GM10266 (cell line): ENCODE measurements around the gene NR1H2.

Experiments used
- DNase-seq: peaks from one replicate; pipeline ENCODE4 v3.0.0; 2012; ENCODE audit errors: extremely low spot score
- TF ChIP-seq, protein P1 (sequence below): IDR thresholded peaks from 2 replicates; pipeline ENCODE4 v1.5.1; 2012; ENCODE audit warnings: mild to moderate bottlenecking, low read depth; ENCODE audit not compliant: control insufficient read depth, insufficient read depth; ENCODE audit errors: missing control alignments

NR1H2 gene

DNA sequence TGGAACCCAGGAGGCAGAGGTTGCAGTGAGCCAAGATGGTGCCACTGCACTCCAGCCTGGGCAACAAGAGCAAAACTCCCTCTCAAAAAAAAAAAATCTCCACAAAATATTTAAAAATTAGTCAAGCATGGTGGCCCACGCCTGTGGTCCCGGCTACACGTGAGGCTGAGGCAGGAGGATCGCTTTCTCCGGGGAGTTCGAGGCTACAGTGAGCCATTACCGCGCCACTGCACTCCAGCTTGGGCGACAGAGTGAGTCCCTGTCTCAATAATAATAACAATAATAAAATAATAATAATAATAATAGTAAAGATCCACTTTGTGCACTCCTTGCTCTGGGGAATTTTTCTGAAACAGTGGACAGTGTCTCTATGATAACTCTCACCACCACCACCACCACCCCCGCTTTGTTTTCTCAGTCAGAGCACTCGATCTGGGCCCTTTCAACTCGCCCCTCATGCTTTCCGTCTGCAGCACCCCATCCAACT, 19.5 kb upstream of the NR1H2 start:
- DNase-seq: no peak
- TF ChIP-seq, protein P1, sequence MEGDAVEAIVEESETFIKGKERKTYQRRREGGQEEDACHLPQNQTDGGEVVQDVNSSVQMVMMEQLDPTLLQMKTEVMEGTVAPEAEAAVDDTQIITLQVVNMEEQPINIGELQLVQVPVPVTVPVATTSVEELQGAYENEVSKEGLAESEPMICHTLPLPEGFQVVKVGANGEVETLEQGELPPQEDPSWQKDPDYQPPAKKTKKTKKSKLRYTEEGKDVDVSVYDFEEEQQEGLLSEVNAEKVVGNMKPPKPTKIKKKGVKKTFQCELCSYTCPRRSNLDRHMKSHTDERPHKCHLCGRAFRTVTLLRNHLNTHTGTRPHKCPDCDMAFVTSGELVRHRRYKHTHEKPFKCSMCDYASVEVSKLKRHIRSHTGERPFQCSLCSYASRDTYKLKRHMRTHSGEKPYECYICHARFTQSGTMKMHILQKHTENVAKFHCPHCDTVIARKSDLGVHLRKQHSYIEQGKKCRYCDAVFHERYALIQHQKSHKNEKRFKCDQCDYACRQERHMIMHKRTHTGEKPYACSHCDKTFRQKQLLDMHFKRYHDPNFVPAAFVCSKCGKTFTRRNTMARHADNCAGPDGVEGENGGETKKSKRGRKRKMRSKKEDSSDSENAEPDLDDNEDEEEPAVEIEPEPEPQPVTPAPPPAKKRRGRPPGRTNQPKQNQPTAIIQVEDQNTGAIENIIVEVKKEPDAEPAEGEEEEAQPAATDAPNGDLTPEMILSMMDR: no peak

- peak; percentile 47 for DNase-seq
Measured at GRCh38 chr19:50357178-50358100, 18.8 kb upstream of the NR1H2 start.

DNA sequence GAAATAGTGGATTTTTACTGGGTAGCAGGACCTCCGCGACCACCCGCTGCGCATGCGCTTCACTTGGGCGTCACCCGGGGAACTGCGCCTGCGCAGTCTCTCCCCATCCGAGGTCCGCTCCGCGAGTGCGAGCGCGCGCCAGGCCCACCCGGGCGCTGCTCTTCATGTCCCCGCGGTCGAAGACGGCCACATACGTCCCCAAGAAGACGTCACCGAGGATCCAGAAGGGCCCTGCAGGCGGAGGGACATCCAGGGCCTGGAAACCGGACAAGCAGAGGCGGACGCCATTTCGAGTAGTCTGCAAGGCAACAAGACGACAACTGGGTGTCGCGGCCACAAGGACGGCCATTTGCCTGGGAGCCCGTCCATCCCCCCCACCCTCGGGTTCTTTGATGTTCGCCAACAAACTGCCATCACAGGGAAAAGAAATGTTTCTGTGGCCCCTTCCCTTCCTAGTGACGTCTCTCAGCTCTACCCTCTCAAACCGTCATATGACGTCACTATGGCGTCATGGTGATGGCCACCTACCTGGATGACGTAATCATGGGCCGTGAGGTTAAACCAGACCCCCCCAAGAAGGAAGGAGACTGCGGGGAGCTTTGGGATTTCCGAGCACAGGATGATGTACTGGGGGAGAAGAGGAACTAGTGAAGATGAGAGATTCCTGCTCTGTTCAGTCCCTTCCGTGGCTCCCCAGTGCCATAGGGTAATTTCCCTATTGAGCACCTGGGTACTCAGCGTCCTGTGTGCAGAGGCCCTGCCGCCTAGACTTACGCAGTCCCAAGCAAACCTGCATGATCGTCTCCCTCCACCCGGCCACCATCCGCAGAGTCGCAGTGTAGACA, 17.6 kb upstream of the NR1H2 start:
- DNase-seq: peak; percentile 85

More at GRCh38 chr19:50357178-50358100, 18.8 kb upstream of the NR1H2 start:
- TF ChIP-seq, protein P1: peak; percentile 82

GRCh38 chr19:50359328-50359818, 16.9 kb upstream of the NR1H2 start:
- DNase-seq: no peak
- TF ChIP-seq, protein P1: no peak

More for the DNA sequence above, 17.6 kb upstream of the NR1H2 start:
- TF ChIP-seq, protein P1: no peak

GRCh38 chr19:50361290-50362029, 14.8 kb upstream of the NR1H2 start:
- TF ChIP-seq, protein P1: no peak
- DNase-seq: no peak

DNA sequence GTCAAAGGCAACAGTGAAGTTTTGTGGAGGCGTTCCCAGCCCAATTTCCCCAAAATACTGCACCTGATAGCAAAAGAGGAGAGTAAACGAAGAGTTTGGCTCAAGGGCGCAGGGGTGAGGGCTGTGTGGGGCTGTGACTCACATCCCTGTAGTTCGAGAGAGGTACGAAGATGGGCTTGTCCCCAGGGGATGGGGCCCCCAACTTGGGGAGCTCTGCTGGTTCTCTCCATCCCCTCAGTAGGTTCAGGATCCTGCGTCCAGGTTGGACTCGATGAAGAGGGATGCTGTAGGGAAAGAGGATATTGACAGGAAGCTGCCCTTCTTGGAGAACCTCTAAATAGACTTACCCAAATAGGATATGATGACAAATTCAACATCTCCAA, 14.2 kb upstream of the NR1H2 start:
- DNase-seq: no peak
- TF ChIP-seq, protein P1: no peak
